Heart right ventricle (tissue), 16 donors: ENCODE data around the gene TMIE. TPM values are rescaled to one million over a fixed set of nuclear protein-coding genes. Genes with fewer than 3 reads are reported as not detected.
A peak's percentile ranks its signal among the peaks of the same experiment; 100 is the strongest.

Experiments used
- ATAC-seq, 8 donors: fragments of 200-7000 bp; cut with Tn5 transposase; one replicate each; pipeline ENCODE4 v1.9.1; 2020; ENCODE audit warnings: mild to moderate bottlenecking in 8 of 8, moderate library complexity in 8 of 8, moderate number of reproducible peaks in 1 of 8
- DNase-seq, 2 donors: peaks; one replicate each; pipeline ENCODE4 v3.0.0-alpha.2; 2020
- H3K27ac ChIP-seq, 10 donors: fragments of 200-600 bp; sonication (generic) in 2 of 10; one replicate each; pipeline versions ENCODE4 v1.5.0 to v1.8.0; 2020 to 2022; ENCODE audit warnings: mild to moderate bottlenecking in 3 of 10
- H3K27me3 ChIP-seq, 7 donors: fragments of 200-600 bp; one replicate each; pipeline ENCODE4 v1.8.0; 2021 to 2022; ENCODE audit warnings: mild to moderate bottlenecking in 2 of 7
- H3K36me3 ChIP-seq, 9 donors: fragments of 200-600 bp; sonication (generic) in 1 of 9; one replicate each; pipeline versions ENCODE4 v1.5.0 to v1.8.0; 2020 to 2022; ENCODE audit warnings: mild to moderate bottlenecking in 2 of 9
- H3K4me1 ChIP-seq, 9 donors: fragments of 200-600 bp; sonication (generic) in 1 of 9; one replicate each; pipeline versions ENCODE4 v1.5.0 to v1.8.0; 2020 to 2022; ENCODE audit warnings: mild to moderate bottlenecking in 4 of 9
- H3K4me3 ChIP-seq, 10 donors: fragments of 200-600 bp; sonication (generic) in 2 of 10; one replicate each; pipeline versions ENCODE4 v1.5.0 to v1.8.0; 2020 to 2022; ENCODE audit warnings: mild to moderate bottlenecking in 7 of 10, moderate library complexity in 2 of 10
- H3K9me3 ChIP-seq, 11 donors: fragments of 200-600 bp in 10 of 11; sonication (generic) in 2 of 11; one replicate each; pipeline versions ENCODE4 v1.5.0 to v1.8.0; 2013 to 2022; ENCODE audit warnings: mild to moderate bottlenecking in 2 of 11, control low read depth in 1 of 11, moderate library complexity in 1 of 11
- CTCF ChIP-seq, 9 donors: fragments of 200-600 bp; sonication (generic) in 2 of 9; IDR thresholded peaks; one replicate each; pipeline versions ENCODE4 v1.5.0 to v1.8.0; 2021 to 2022; ENCODE audit warnings: antibody characterized with exemption in 9 of 9, mild to moderate bottlenecking in 5 of 9, moderate library complexity in 1 of 9
- WGBS, 2 donors: extraction: QIAGEN DNeasy Blood & Tissue Kit; methylation state at CpG; one replicate each; pipeline ENCODE4 v1.1.7; 2013; ENCODE audit warnings: inconsistent platforms in 1 of 2; 5-methylcytosine and 5-hydroxymethylcytosine counted together
- intact Hi-C, 10 donors: fragments of 100-400 bp; cut with DNase I; formaldehyde crosslinking; loops; one replicate each; pipeline versions ENCODE4 v1.11.1 to v1.14.2; 2022
- polyA plus RNA-seq, 2 donors: library from polyadenylated mRNA; stranded (reverse); fragments of 200-250 nt; gene quantifications; one replicate each; pipeline ENCODE4 v1.2.3, GENCODE V29; 2013
- total RNA-seq, 10 donors: library from RNA; stranded (reverse); fragmentation: NEBNext Ultra II Directional in 3 of 10; extraction: Animal tissue kit (Norgen Biotek cat#: 25700) in 3 of 10; gene quantifications; one replicate each; pipeline versions ENCODE4 v1.2.1 to v1.2.4, GENCODE V29; 2021 to 2023
- donor health status: Arrhythmogenic right ventricular cardiomyopathy.
- donor health status: ischemic (EF 13 %, LVEDD 7.1; RV severe dilation, severe dysfunction).
- donor health status: healthy with polysubstance abuse.
- donor health status: DM: no; HTN: yes; CAD: no.
- donor health status: DM: no; HTN: no; CAD: no.
- donor health status: ischemic (EF 25% LVEDD 6.9; RV normal size, moderate dysfunction).
- donor health status: ischemic (EF 25% LVEDD 5.7; RV mildly dilated, moderate dysfunction).
- donor health status: healthy.
- donor health status: DM: yes; HTN: yes; CAD: no.
- donor health status: Ischemic cardiomyopathy.
- donor health status: ischemic (EF 35%, LVEDD 5.7; RV mildly dilated, moderate dysfunction).
- donor health status: nonischemic (EF 11% LVEDD 7.7; RV severe dilation, severe dysfunction).
- donor health status: DM: yes; HTN: yes; CAD: no.
- donor health status: PGD.
- donor health status: ischemic (EF 29% LVEDD 5.4; RV normal size, mild dysfunction).
- donor health status: nonischemic (EF 23%, LVEDD 6.1; RV moderate dilation, normal function).

Gene TMIE
- total and polyA plus RNA-seq, 12 donors, result 0.21 to 1.2 (median 0.48) TPM; not detected in 1

DNA sequence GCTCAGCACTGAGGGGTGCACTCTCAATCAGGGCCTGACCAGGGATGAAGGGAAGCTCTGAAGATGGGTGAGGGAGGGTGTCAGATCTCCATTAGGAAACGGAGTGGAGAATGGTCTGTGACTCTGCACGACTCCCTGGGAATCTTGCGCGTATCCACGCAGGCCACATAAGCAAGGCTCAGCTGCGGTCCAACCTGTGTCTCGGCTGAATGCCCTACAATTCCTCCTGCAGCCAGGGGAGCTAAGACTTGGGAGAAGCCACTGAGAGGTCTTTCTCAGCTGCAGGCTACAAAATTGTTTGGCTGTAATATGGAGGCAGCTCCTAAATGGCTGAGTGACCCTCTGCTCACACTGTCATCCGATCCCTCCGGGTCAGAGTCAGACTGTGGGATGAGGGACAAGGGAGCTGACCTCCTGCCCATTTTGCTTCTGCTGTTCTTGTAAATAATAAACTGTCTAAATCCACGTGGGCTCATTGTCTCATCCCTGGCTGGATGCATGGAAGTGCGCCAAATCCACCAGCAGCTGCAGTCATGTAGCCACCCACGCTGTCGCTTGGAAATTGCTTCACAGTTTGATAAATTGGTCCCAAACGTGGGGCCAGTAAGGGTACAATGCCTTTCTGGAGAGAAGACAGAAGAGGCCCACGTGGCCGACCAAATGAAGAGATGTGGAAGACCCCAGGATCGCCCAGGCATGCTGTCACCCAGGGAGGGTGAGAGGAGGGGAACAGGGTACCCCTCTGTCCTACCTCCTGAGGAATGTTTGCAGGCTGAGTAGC, 38.2 kb upstream of the TMIE start:
- no peaks in the 10 kb centered on the region for H3K27me3 ChIP-seq
- ATAC-seq, result no peak
- intact Hi-C loops, result loop anchor here in 3 of 10 donors (5.0 to 10.0 kb wide), 3 partner anchors 34 to 234 kb away; partner anchors contain the start of gene LRRC2 (in 2 of the 3)
- TF ChIP-seq CTCF (IDR thresholded peaks at IDR 0.05), result no peak
- H3K36me3 ChIP-seq, result no peaks in the 10 kb centered on the region
- WGBS, 2 donors, result 56 to 68% methylated on average over 17 of the region's 17 CpGs
- no peaks in the 10 kb centered on the region for H3K9me3 ChIP-seq
- peak overlapping the region in 7 of 10 donors; percentile 72 to 90 (median 80) for H3K27ac ChIP-seq
- DNase-seq, result peak in 1 of 2 donors; percentile 24
- no peak overlapping the region for H3K4me3 ChIP-seq
- peaks cover 17 to 75% (median 53%) of the 10 kb centered on the region in 9 donors for H3K4me1 ChIP-seq

DNA sequence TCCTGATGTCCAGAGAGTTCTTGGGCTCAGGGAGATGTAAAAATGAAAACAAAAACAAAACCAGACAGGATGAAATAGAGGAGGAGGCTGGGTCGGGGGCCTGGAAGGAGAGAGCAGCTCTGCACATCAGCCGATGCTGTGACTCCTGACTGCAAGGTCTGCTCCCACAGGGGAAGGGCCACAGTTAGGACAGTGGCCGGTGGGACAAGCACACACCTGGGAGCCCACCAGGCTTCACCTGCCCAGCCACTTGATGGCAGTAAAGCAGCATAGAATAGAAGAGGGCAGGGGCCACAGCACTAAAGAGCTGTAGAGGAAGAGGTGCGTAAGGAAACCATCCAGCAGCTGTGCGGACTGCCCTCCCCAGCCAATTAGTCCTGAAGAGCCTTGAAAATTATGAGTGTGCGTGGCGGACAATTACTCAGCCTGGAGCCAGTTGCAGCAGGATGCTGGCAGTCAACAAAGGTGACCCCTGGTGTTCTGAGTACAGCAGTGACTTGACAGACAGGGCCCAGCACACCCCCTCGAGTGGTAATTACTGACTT, 37.5 kb upstream of the TMIE start:
- DNase-seq (peak in 1 of 2 donors; percentile 34), ATAC-seq (peak; percentile 27 to 54 (median 38))
- intact Hi-C loops, result loop anchor here in 3 of 10 donors (2.0 to 10.0 kb wide), 4 partner anchors 31 to 234 kb away; partner anchors contain the start of gene LRRC2 (in 2 of the 3)
- Histone ChIP-seq H3K4me1 (peaks cover 17 to 81% (median 53%) of the 10 kb centered on the region in 9 donors), H3K4me3 (no peak overlapping the region), H3K27ac (peak overlapping the region; percentile 70 to 91 (median 80)), H3K9me3 (no peaks in the 10 kb centered on the region), H3K27me3 (no peaks in the 10 kb centered on the region), H3K36me3 (no peaks in the 10 kb centered on the region)
- WGBS, 2 donors, result 41 to 52% methylated on average over 8 of the region's 8 CpGs
- TF ChIP-seq CTCF (IDR thresholded peaks at IDR 0.05), result peak in 7 of 9 donors; percentile 31 to 61 (median 50)

GRCh38 chr3:46664188-46664970, 36.8 kb upstream of the TMIE start:
- ATAC-seq, result peak in 2 of 8 donors; percentile 0
- no peak for TF ChIP-seq CTCF (IDR thresholded peaks at IDR 0.05)
- Histone ChIP-seq H3K27me3 (no peaks in the 10 kb centered on the region), H3K36me3 (no peaks in the 10 kb centered on the region), H3K4me3 (no peak overlapping the region), H3K4me1 (peaks cover 17 to 82% (median 53%) of the 10 kb centered on the region in 9 donors), H3K9me3 (no peaks in the 10 kb centered on the region), H3K27ac (peak overlapping the region; percentile 70 to 91 (median 80))
- WGBS, 2 donors, result 80 to 86% methylated on average over 6 of the region's 6 CpGs
- intact Hi-C loops, result loop anchor here in 3 of 10 donors (2.0 to 10.0 kb wide), 4 partner anchors 30 to 233 kb away; partner anchors contain the start of gene LRRC2 (in 2 of the 3)
- DNase-seq, result peak in 1 of 2 donors; percentile 3
